ENCODE results near the gene NFATC2IP.
"Not testable (repeated sequence)": the region's sequence is repeated elsewhere in the genome, so short reads cannot be mapped to it uniquely, and the experiment has no call there.

NFATC2IP gene

DNA sequence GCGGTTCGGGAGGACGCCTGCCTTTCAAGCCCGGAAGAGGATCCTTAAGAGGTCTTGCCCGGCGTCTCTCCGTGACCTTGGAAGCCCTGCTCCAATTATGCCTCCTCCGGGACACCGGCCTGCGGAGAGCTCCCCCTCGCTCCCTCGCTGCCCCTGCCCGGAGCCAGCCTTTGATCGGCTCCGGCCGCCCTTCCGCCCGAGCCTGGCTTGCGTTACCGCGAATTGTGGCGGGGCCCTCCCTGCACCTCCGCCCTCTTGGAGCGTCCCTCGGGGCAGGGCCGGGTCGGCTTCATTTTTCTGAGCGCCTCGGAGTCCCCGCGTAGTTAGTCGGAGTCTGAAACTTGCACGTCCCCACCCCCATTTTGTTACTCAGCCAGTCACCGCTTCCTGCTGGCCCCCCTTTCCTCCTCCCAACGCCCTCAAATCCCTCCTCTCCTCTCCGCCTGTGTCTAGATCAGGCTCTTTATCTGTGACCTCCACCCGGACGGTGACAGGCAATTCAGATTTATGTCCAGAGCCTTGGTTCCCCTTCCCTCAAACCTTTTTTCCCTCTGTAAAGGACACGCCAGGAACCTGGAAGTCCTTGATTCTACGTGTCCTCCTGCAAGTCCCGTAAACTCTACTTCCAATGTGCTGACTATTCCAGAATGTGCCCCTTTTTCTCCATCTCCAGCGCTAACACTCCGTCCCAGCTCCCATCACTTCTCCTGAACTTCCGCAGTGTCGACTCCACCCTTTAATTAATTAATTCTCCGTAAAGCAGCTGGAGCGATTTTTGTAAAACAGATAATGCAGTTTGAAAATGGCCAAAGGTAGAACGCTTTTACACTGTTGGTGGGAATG is 25.1 kb upstream of the NFATC2IP start:
- DNase-seq (ENCODE audit: low read depth in 2 of 2): peak; percentile 64 to 66

GRCh38 chr16:28926284-28926683 is 24.5 kb upstream of the NFATC2IP start:
- DNase-seq (ENCODE audit: low read depth in 2 of 2): not testable (repeated sequence)

DNA sequence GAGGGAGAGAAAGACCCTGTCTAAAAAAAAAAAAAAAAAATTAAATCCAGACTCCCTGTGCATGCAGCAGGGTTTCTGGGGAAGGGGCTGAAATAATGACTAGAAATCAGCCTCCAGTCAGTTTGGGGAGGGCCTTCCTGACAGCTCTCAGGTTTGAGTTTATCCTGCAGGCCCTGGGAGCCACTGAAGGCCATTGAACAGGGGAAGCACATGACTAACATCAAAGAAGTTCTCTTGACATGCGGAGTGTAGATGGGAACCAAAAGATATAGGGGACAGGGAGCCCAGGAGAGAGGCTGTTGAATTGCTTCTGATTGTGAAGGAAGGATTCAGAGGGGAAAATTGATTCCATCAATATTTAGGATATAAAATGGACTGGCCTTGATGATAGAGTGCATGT is 22.9 kb upstream of the NFATC2IP start:
- no peak for DNase-seq (ENCODE audit: low read depth in 2 of 2)

GRCh38 chr16:28930203-28930602 is 20.5 kb upstream of the NFATC2IP start:
- no peak for DNase-seq (ENCODE audit: low read depth in 2 of 2)

GRCh38 chr16:28930652-28931051 is 20.1 kb upstream of the NFATC2IP start:
- DNase-seq (ENCODE audit: low read depth in 2 of 2): no peak

DNA sequence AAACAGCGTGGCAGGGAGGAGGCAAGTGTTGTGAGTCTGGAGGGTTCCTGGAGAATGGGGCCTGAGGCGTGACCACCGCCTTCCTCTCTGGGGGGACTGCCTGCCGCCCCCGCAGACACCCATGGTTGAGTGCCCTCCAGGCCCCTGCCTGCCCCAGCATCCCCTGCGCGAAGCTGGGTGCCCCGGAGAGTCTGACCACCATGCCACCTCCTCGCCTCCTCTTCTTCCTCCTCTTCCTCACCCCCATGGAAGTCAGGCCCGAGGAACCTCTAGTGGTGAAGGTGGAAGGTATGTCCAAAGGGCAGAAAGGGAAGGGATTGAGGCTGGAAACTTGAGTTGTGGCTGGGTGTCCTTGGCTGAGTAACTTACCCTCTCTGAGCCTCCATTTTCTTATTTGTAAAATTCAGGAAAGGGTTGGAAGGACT is 18.9 kb upstream of the NFATC2IP start, which contains the start of gene CD19:
Gene CD19 (plus strand): TSS at position 171 of the 425 bp plus-strand sequence. CDS start 30 bp downstream, at position 201.
- DNase-seq (ENCODE audit: low read depth in 2 of 2): no peak

DNA sequence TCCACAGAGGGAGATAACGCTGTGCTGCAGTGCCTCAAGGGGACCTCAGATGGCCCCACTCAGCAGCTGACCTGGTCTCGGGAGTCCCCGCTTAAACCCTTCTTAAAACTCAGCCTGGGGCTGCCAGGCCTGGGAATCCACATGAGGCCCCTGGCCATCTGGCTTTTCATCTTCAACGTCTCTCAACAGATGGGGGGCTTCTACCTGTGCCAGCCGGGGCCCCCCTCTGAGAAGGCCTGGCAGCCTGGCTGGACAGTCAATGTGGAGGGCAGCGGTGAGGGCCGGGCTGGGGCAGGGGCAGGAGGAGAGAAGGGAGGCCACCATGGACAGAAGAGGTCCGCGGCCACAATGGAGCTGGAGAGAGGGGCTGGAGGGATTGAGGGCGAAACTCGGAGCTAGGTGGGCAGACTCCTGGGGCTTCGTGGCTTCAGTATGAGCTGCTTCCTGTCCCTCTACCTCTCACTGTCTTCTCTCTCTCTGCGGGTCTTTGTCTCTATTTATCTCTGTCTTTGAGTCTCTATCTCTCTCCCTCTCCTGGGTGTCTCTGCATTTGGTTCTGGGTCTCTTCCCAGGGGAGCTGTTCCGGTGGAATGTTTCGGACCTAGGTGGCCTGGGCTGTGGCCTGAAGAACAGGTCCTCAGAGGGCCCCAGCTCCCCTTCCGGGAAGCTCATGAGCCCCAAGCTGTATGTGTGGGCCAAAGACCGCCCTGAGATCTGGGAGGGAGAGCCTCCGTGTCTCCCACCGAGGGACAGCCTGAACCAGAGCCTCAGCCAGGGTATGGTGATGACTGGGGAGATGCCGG is 18.2 kb upstream of the NFATC2IP start:
- DNase-seq (ENCODE audit: low read depth in 2 of 2): no peak

- no peak for DNase-seq (ENCODE audit: low read depth in 2 of 2)
These were observed 17.6 kb upstream of the NFATC2IP start for GRCh38 chr16:28933171-28933570.

DNA sequence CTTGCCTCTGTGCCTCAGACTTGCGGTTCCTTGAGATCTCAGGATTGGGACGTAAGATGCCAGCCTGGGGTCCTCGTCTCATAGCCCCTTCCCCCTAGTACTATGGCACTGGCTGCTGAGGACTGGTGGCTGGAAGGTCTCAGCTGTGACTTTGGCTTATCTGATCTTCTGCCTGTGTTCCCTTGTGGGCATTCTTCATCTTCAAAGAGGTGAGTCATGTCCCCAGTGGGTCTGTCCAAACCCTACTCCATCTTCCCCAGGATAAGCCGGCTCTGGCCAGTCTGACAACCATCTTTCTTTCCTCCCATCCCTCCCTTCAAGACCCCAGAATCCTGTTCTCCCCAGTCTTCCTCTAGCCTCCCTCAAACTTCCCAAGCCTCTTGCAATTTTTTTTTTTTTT is 15.4 kb upstream of the NFATC2IP start:
- no peak for DNase-seq (ENCODE audit: low read depth in 2 of 2)

DNA sequence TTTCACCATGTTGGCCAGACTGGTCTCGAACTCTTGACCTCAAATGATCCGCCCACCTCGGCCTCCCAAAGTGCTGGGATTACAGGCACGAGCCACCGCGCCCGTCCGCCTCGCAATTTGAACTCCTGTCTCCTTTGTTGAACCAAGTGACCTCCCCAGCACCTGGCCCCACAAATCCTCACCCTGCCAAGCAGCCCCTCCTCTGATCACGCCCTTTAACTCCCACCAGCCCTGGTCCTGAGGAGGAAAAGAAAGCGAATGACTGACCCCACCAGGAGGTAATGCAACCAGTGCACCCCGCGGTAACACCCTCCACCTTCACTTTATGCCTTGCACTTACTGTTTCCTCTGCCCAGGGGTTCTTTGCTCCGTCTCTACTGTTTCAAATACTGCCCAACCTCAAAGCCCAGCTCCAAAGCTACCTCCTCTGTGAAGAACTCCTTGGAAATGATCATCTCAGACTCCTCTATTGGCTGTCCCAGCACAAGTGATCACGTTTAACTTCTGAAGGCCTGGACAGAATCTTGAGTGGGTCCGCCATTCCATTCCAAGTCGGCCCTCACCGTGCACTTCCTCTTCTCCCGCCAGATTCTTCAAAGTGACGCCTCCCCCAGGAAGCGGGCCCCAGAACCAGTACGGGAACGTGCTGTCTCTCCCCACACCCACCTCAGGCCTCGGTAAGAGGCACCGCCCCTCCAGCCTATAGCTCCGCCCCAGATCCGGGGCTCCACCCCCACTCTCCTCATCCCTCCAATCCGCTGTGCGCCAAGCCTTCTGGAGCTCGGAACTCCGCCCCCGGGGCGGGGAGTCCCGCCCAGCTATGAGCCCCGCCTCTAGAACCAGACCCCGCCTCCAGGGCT is 14.6 kb upstream of the NFATC2IP start:
- peak; percentile 74 to 79 for DNase-seq (ENCODE audit: low read depth in 2 of 2)

- DNase-seq (ENCODE audit: low read depth in 2 of 2): no peak
These were observed 14.0 kb upstream of the NFATC2IP start for GRCh38 chr16:28936784-28937155.

GRCh38 chr16:28937222-28937876 is 13.4 kb upstream of the NFATC2IP start:
- DNase-seq (ENCODE audit: low read depth in 2 of 2): no peak

DNA sequence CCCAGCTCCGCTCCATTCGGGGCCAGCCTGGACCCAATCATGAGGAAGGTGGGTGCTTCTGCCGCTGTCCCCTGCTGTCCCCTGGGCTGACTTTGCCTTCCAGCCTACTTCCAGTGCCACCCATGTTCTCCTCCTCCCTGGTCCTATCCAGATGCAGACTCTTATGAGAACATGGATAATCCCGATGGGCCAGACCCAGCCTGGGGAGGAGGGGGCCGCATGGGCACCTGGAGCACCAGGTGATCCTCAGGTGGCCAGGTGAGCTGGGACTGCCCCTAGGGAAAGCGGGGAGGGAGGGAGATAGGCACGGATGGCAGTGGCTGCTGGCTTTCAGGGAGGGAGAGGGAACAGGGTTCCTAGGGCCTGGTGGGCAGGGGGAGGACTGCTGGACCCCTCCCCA is 12.0 kb upstream of the NFATC2IP start:
- no peak for DNase-seq (ENCODE audit: low read depth in 2 of 2)

GRCh38 chr16:28939825-28940224 is 10.9 kb upstream of the NFATC2IP start:
- DNase-seq (ENCODE audit: low read depth in 2 of 2): not testable (repeated sequence)

DNA sequence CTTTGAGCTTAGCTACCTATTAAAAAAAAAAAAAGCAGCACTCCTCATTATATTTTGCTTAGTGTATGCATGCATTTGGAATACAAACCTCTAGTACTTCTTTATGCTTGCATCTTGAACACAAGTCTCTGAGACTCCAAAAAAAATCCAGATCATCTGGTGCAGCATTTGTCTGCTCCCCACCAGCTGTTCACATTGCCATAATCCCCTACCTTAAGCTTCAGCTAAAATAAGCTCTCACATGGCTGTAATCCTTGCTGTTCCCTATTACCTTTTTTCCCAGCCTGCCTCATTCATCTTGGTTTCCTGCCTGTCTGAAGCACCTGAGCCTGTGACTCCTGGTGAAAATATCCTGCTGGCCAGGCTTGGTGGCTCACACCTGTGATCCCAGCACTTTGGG is 7.5 kb upstream of the NFATC2IP start:
- DNase-seq (ENCODE audit: low read depth in 2 of 2): no peak

GRCh38 chr16:28946681-28947080 is 4.1 kb upstream of the NFATC2IP start:
- no peak for DNase-seq (ENCODE audit: low read depth in 2 of 2)

DNA sequence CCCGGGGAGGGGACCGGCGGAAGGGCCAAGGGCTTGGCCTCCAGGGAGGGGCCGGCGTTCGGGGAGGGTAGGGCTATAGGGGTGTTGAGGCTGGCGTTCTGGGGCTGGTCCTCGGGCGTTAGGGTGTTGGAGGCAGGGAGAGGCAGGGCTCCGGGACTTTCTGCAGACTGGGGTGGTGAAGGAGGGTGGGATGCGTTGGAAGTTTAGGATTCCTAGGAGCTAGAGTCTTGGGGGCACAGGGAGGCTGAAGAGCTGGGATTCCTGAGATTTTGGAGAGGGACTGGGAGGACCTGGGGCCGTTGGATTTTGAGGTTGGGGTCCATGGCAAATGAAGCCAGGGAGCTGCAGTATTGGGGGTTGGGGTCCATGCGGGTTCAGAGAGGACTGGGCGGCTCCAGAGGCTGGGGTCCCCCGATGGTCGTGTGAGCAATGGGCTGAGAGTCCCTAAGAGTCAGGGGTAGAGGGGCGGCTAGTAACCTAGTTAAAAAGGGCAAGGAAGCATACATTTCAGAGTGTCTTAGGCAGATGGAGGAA is 740 bp downstream of the NFATC2IP start:
- DNase-seq (ENCODE audit: low read depth in 2 of 2): no peak

DNA sequence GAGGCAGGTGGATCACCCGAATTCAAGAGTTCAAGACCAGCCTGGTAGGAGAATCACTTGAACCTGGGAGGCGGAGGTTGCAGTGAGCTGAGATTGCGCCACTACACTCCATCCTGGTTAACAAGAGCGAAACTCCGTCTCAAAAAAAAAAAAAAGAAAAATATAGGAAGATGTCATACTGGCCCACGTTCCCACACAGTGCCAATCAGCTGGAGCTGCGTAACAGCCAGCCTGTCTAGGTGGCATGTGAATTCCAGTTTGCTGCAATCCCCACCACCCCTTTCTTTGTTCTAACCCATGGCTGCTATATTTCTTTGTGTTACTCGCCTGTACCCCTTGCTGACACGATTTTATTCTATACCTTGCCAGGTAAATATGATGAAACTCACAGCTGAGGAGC is 7.5 kb downstream of the NFATC2IP start:
- no peak for DNase-seq (ENCODE audit: low read depth in 2 of 2)

DNA sequence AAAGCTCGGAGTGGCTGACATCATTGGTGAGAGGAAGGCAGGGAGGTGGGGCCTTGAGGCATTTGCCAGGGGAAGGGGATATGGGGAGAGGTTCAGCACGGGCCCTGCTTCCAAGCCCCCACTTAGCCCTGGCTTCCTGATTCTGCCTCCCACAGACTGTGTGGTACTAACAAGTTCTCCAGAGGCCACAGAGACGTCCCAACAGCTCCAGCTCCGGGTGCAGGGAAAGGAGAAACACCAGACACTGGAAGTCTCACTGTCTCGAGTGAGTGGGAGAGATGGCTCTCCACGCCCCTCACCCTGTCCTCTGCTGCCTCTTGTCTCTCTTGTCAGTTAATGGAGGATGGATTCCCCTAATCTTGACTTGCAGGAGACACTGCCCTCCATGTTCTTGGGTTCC is 8.1 kb downstream of the NFATC2IP start:
- no peak for DNase-seq (ENCODE audit: low read depth in 2 of 2)

DNA sequence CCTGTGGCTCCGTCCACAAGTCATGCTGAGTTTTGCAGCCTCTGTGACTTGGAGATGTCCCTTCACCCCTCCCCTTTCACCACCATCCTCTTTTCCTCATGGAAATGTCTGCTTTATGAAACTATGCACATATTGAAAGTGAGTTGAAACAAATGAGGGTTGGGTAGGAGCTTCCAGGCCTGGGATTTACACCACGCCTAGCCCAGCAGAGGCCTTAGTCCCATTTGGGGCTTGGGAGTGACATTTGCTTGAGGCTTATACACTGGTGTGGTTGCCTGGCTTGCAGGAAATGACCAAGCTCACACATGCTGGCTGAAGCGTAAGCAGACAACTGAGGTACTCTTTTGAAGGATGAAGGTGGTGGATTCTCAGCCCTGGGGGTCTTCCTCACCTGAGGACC is 13.3 kb downstream of the NFATC2IP start:
- no peak for DNase-seq (ENCODE audit: low read depth in 2 of 2)

- no peak for DNase-seq (ENCODE audit: low read depth in 2 of 2)
These were observed 13.8 kb downstream of the NFATC2IP start for GRCh38 chr16:28964496-28964895.

All from stimulated activated CD4-positive, alpha-beta T cell treated with anti-CD3 and anti-CD28 coated beads, Interleukin-1b, Interleukin-23, amount 100 ng/mL, for 4 hours (primary cell).